Caco-2 (cell line): ENCODE data around the gene RAB3A. TPM values are rescaled to one million over a fixed set of nuclear protein-coding genes. Genes with fewer than 3 reads are reported as not detected.
A peak's percentile ranks its signal among the peaks of the same experiment; 100 is the strongest.

Source experiments
- BruUV-seq: library from RNA; stranded (reverse); fragments of 400-500 nt; replicated peaks from 2 replicates; lab custom pipeline; 2021; lab: Mats Ljungman, UMichigan
- CTCF ChIA-PET: fragments of 300-600 bp; sonication (Branson Sonifier 250); formaldehyde crosslinking; loops from one replicate; lab custom pipeline; 2022; ENCODE audit warnings: antibody characterized with exemption; lab: Charles Lee
- POLR2A ChIA-PET: fragments of 300-600 bp; sonication (Branson Sonifier 250); formaldehyde crosslinking; loops from one replicate; lab custom pipeline; 2022; ENCODE audit warnings: antibody characterized with exemption; lab: Charles Lee
- DNase-seq, 2 experiments: peaks; one replicate each; pipeline versions ENCODE4 v3.0.0 to v3.0.0-alpha.2; 2020 to 2022
- H3K27me3 ChIP-seq: replicated peaks from 2 replicates; pipeline ENCODE4 v1.6.0; 2011; ENCODE audit warnings: low read length; ENCODE audit not compliant: control insufficient read depth, insufficient read depth
- H3K36me3 ChIP-seq: 2 replicates; pipeline ENCODE4 v1.5.1; 2011; ENCODE audit warnings: low read length; ENCODE audit not compliant: control insufficient read depth, insufficient read depth
- H3K4me1 ChIP-seq: fragments of 250-450 bp; sonication (Bioruptor Pico); 2 replicates; pipeline ENCODE4 v1.5.1; 2020; ENCODE audit warnings: mild to moderate bottlenecking
- H3K4me3 ChIP-seq: 2 replicates; pipeline ENCODE4 v1.5.1; 2011; ENCODE audit warnings: low read depth, mild to moderate bottlenecking, control low read depth, low read length
- H3K9me3 ChIP-seq: fragments of 250-450 bp; sonication (Bioruptor Pico); 2 replicates; pipeline ENCODE4 v1.5.1; 2020; ENCODE audit warnings: mild to moderate bottlenecking, moderate library complexity
- H3K27ac Mint-ChIP-seq: one replicate; pipeline ENCODE4 v1.8.0; 2022; ENCODE audit warnings: mixed read lengths; ENCODE audit not compliant: unreplicated experiment
- H3K27me3 Mint-ChIP-seq: one replicate; pipeline ENCODE4 v1.8.0; 2022; ENCODE audit warnings: mixed read lengths; ENCODE audit not compliant: insufficient read depth, unreplicated experiment
- H3K36me3 Mint-ChIP-seq: one replicate; pipeline ENCODE4 v1.8.0; 2022; ENCODE audit warnings: mild to moderate bottlenecking, mixed read lengths; ENCODE audit not compliant: insufficient read depth, unreplicated experiment
- H3K4me1 Mint-ChIP-seq: one replicate; pipeline ENCODE4 v1.8.0; 2022; ENCODE audit warnings: low read depth, mixed read lengths; ENCODE audit not compliant: unreplicated experiment
- H3K4me3 Mint-ChIP-seq: one replicate; pipeline ENCODE4 v1.8.0; 2022; ENCODE audit warnings: mild to moderate bottlenecking, moderate library complexity, mixed read lengths; ENCODE audit not compliant: unreplicated experiment
- H3K9me3 Mint-ChIP-seq: one replicate; pipeline ENCODE4 v1.8.0; 2022; ENCODE audit warnings: mixed read lengths; ENCODE audit not compliant: unreplicated experiment
- CTCF ChIP-seq, 2 experiments: fragments of 200-600 bp in 1 of 2; IDR thresholded peaks; 1 replicate in 1 of 2; 2 replicates in 1 of 2; pipeline versions ENCODE4 v1.5.1 to v1.8.0; 2011 to 2022; ENCODE audit warnings: antibody characterized with exemption in 1 of 2, control low read depth in 1 of 2, inconsistent platforms in 1 of 2, low read depth in 1 of 2, low read length in 1 of 2, mild to moderate bottlenecking in 1 of 2, moderate library complexity in 1 of 2; ENCODE audit not compliant: insufficient read depth in 1 of 2, severe bottlenecking in 1 of 2, unreplicated experiment in 1 of 2
- intact Hi-C: fragments of 100-400 bp; cut with micrococcal nuclease; formaldehyde crosslinking; loops from one replicate; pipeline ENCODE4 v1.10.0; 2022; ENCODE audit not compliant: unreplicated experiment
- total RNA-seq: library from RNA; stranded (reverse); gene quantifications from 2 replicates; pipeline ENCODE4 v1.2.3, GENCODE V29; 2022

Gene RAB3A
- total RNA-seq, 1 experiment from 2014 or later, result 2.3 TPM

- Mint-ChIP-seq H3K27ac (peak overlapping the region; percentile 69), H3K27me3 (no peaks in the 10 kb centered on the region), H3K36me3 (peaks cover 19% of the 10 kb centered on the region), H3K9me3 (no peaks in the 10 kb centered on the region), H3K4me1 (no peaks in the 10 kb centered on the region), H3K4me3 (peak overlapping the region; percentile 76)
- no TSS peak for BruUV-seq
- intact Hi-C loops, result loop anchor here (1.0 to 2.0 kb wide), 2 partner anchors 31 to 135 kb away; no protein-coding TSS in a partner anchor
- Histone ChIP-seq H3K4me3 (peak overlapping the region; percentile 77), H3K36me3 (no peaks in the 10 kb centered on the region; the same call in 1 of the 2 replicates), H3K27me3 (no peaks in the 10 kb centered on the region), H3K9me3 (no peaks in the 10 kb centered on the region), H3K4me1 (peaks cover 4% of the 10 kb centered on the region; the same call in 1 of the 2 replicates)
- ChIA-PET CTCF (interaction anchor here (0.6 to 2.2 kb wide), 12 partner anchors 11 to 192 kb away, joined by 3 to 16 read pairs (median 4); partner anchors contain the start of genes GDF15 and RAB3A), POLR2A (interaction anchor here (0.6 to 2.2 kb wide), 8 partner anchors 9 to 192 kb away, joined by 3 to 15 read pairs (median 4); partner anchors contain the start of genes GDF15, JUND and RAB3A)
- no peak for TF ChIP-seq CTCF (IDR thresholded peaks at IDR 0.05; ENCODE audit: insufficient read depth in 1 of 2, low read depth in 1 of 2, low read length in 1 of 2, severe bottlenecking in 1 of 2, unreplicated experiment in 1 of 2)
- DNase-seq, result no peak
Measured at GRCh38 chr19:18193388-18194180, 10.3 kb downstream of the RAB3A start.

- H3K9me3 ChIP-seq, result no peaks in the 10 kb centered on the region
- H3K4me3 ChIP-seq, result peak within 1 kb of the TSS; percentile 77
- intact Hi-C loops, result loop anchor here (1.0 to 2.0 kb wide), 3 partner anchors 11 to 136 kb away; partner anchors contain the start of gene RAB3A
- H3K9me3 Mint-ChIP-seq, result no peaks in the 10 kb centered on the region
- DNase-seq, result peak; percentile 98 to 99
- ChIA-PET CTCF (interaction anchor here (0.6 to 2.2 kb wide), 13 partner anchors 11 to 193 kb away, joined by 3 to 16 read pairs (median 4); partner anchors contain the start of genes GDF15 and RAB3A), POLR2A (interaction anchor here (0.6 to 2.2 kb wide), 11 partner anchors 9 to 726 kb away, joined by 3 to 15 read pairs (median 4); partner anchors contain the start of genes COPE, DDX49, GDF15 and JUND)
- no TSS peak for BruUV-seq
- no peaks in the 10 kb centered on the region for H3K4me1 Mint-ChIP-seq
- H3K4me3 Mint-ChIP-seq, result peak within 1 kb of the TSS; percentile 76
- H3K27me3 Mint-ChIP-seq, result no peaks in the 10 kb centered on the region
- H3K4me1 ChIP-seq, result peaks cover 4% of the 10 kb centered on the region; the same call in 1 of the 2 replicates
- H3K27me3 ChIP-seq, result no peaks in the 10 kb centered on the region
- H3K27ac Mint-ChIP-seq, result peak within 1 kb of the TSS; percentile 69
- H3K36me3 Mint-ChIP-seq, result peaks cover 19% of the 10 kb centered on the region
- no peaks in the 10 kb centered on the region; the same call in 1 of the 2 replicates for H3K36me3 ChIP-seq
- no peak for TF ChIP-seq CTCF (IDR thresholded peaks at IDR 0.05; ENCODE audit: insufficient read depth in 1 of 2, low read depth in 1 of 2, low read length in 1 of 2, severe bottlenecking in 1 of 2, unreplicated experiment in 1 of 2)
Measured at GRCh38 chr19:18192673-18193387, 11.0 kb downstream of the RAB3A start, which contains the start of gene MPV17L2. Gene MPV17L2, plus strand, starts transcription at chr19:18193218. Its CDS starts 64 bp downstream, at chr19:18193282.
